ENCODE measurements around the gene SPEF1. TPM values are rescaled to one million over a fixed set of nuclear protein-coding genes. Genes with fewer than 3 reads are reported as not detected.

Gene SPEF1
- total and polyA plus RNA-seq, 10 of the 15 experiments (the other 5 are each of a cell fraction or from before 2014, with no cell fraction given), result 0.12 TPM; not detected in 9

GRCh38 chr20:3743251-3743650 lies 38.0 kb downstream of the SPEF1 start:
- Histone ChIP-seq H3K27me3 (replicated peaks in 1 of 2; ENCODE audit: control insufficient read depth in 2 of 2, insufficient read depth in 2 of 2, low read length in 1 of 2) (no peaks in the 10 kb centered on the region), H3K4me3 (no peak overlapping the region), H2AFZ (ENCODE audit: control insufficient read depth, low read depth, low read length) (no peak overlapping the region), H3K79me2 (ENCODE audit: control insufficient read depth, insufficient read depth, low read length) (no peaks in the 10 kb centered on the region), H3K9ac (ENCODE audit: control insufficient read depth, insufficient read depth, low read length) (no peak overlapping the region), H4K20me1 (ENCODE audit: control insufficient read depth, insufficient read depth) (no peaks in the 10 kb centered on the region), H3K27ac (ENCODE audit: control insufficient read depth, insufficient read depth) (no peak overlapping the region), H3K9me3 (replicated peaks; ENCODE audit: control insufficient read depth, insufficient read depth, low read length) (no peaks in the 10 kb centered on the region), H3K36me3 (ENCODE audit: control insufficient read depth in 2 of 2, insufficient read depth in 2 of 2, low read length in 1 of 2) (no peaks in the 10 kb centered on the region), H3K4me2 (ENCODE audit: control insufficient read depth, insufficient read depth) (no peak overlapping the region), H3K4me1 (ENCODE audit: control insufficient read depth, insufficient read depth, low read length) (no peaks in the 10 kb centered on the region)
- CTCF ChIA-PET, result interaction anchor here (0.6 to 2.4 kb wide), 4 partner anchors 24 to 95 kb away, joined by 3 to 8 read pairs (median 4); partner anchors contain the start of gene ADISSP
- POLR2A ChIA-PET, result interaction anchor here (0.9 kb wide), 1 partner anchor 44 kb away, joined by 3 read pairs; no protein-coding TSS in a partner anchor
- SMC1A ChIA-PET (ENCODE audit: uncharacterized antibody, unreplicated experiment), result no interaction called here
- RAD21 ChIA-PET (ENCODE audit: unreplicated experiment), result no interaction called here
- intact Hi-C loops (cut with micrococcal nuclease; ENCODE audit: unreplicated experiment), result no loop called here
- no TSS peak for BruUV-seq (replicated peaks)
- no peak for FAIRE-seq
- in situ Hi-C loops (cut with MboI), result no loop called here
- no peak for DNase-seq (ENCODE audit: low read depth, low spot score)
- no peak for ATAC-seq
- TF ChIP-seq SREBF1 (IDR thresholded peaks at IDR 0.05; ENCODE audit: low read length), result no peak
- no peak for TF ChIP-seq GATAD2B (conservative IDR thresholded peaks at IDR 0.05; ENCODE audit: low read depth)
- no peak for TF ChIP-seq CHD1 (IDR thresholded peaks at IDR 0.05; ENCODE audit: low read depth, low read length)
- TF ChIP-seq HSF1 (IDR thresholded peaks at IDR 0.05; ENCODE audit: low read depth, low read length), result no peak
- TF ChIP-seq CHD4 (IDR thresholded peaks at IDR 0.05), result no peak
- TF ChIP-seq SKIL (IDR thresholded peaks at IDR 0.05; ENCODE audit: low read depth, poor library complexity, severe bottlenecking), result no peak
- TF ChIP-seq REST (IDR thresholded peaks at IDR 0.05; ENCODE audit: low read depth, low read length), result no peak
- TF ChIP-seq ZBED1 (IDR thresholded peaks at IDR 0.05; ENCODE audit: borderline replicate concordance), result no peak
- TF ChIP-seq FOXM1 (IDR thresholded peaks at IDR 0.05; ENCODE audit: low read depth, low read length), result no peak
- no peak for TF ChIP-seq NFXL1 (IDR thresholded peaks at IDR 0.05; ENCODE audit: borderline replicate concordance)
- no peak for TF ChIP-seq POLR2A (IDR thresholded peaks at IDR 0.05; ENCODE audit: low read depth, low read length)
- WGBS (ENCODE audit: insufficient coverage, insufficient replicate concordance, low lambda C conversion rate, missing lambda C conversion rate), result 20% methylated on average over 2 of the region's 2 CpGs
